HEK293T (cell line): ENCODE data around the gene MRPL33.

Experiments used
- ARNT ChIP-seq: fragments of 450-650 bp; IDR thresholded peaks from 2 replicates; pipeline ENCODE4 v1.6.1; 2017; ENCODE audit warnings: mild to moderate bottlenecking
- BHLHE40 ChIP-seq: fragments of 450-650 bp; IDR thresholded peaks from 2 replicates; pipeline ENCODE4 v1.6.1; 2016; ENCODE audit warnings: mild to moderate bottlenecking, moderate library complexity, borderline replicate concordance
- FOXA1 ChIP-seq: fragments of 450-650 bp; IDR thresholded peaks from 2 replicates; pipeline ENCODE4 v1.6.1; 2016; ENCODE audit warnings: mild to moderate bottlenecking
- FOXM1 ChIP-seq: fragments of 450-650 bp; IDR thresholded peaks from 2 replicates; pipeline ENCODE4 v1.6.1; 2017; ENCODE audit warnings: mild to moderate bottlenecking, borderline replicate concordance
- HDGF ChIP-seq: fragments of 450-650 bp; IDR thresholded peaks from 2 replicates; pipeline ENCODE4 v1.6.1; 2017; ENCODE audit warnings: antibody characterized with exemption, borderline replicate concordance
- L3MBTL2 ChIP-seq: fragments of 450-650 bp; conservative IDR thresholded peaks from 2 replicates; pipeline ENCODE4 v1.6.1; 2016; ENCODE audit warnings: mild to moderate bottlenecking
- SP1 ChIP-seq: fragments of 450-650 bp; IDR thresholded peaks from 2 replicates; pipeline ENCODE4 v1.6.1; 2017
- SUZ12 ChIP-seq: fragments of 450-650 bp; IDR thresholded peaks from 2 replicates; pipeline ENCODE4 v1.6.1; 2016; ENCODE audit warnings: mild to moderate bottlenecking
- ZNF384 ChIP-seq: fragments of 450-650 bp; IDR thresholded peaks from 2 replicates; pipeline ENCODE4 v1.6.1; 2016

DNA sequence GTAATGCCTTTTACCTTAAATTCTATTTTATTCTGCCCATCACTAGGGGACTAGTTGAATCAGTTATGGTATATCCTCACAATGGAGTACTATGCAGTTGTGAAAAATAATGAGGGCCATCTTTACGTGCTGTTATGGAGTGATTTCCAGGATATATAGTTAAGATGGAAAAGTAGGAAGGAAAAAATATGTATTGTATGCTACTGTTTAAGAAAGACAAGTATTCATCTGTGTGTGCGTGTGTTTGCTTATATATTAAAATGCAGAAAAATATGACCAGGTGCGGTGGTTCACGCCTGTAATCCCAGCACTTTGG, 32.5 kb upstream of the MRPL33 start:
- TF ChIP-seq SUZ12 (no peak), FOXA1 (no peak), ARNT (no peak), ZNF384 (no peak), HDGF (no peak), FOXM1 (no peak), SP1 (no peak), BHLHE40 (no peak), L3MBTL2 (no peak)
